NCI-H146 (cell line): Measurements from ENCODE around the gene DNAJC5G.
"Not testable (repeated sequence)": the region's sequence is repeated elsewhere in the genome, so short reads cannot be mapped to it uniquely, and the experiment has no call there.

Source experiments
- DNase-seq: peaks from one replicate; lab custom pipeline; 2025; lab: John Stamatoyannopoulos, UW

DNAJC5G gene

DNA sequence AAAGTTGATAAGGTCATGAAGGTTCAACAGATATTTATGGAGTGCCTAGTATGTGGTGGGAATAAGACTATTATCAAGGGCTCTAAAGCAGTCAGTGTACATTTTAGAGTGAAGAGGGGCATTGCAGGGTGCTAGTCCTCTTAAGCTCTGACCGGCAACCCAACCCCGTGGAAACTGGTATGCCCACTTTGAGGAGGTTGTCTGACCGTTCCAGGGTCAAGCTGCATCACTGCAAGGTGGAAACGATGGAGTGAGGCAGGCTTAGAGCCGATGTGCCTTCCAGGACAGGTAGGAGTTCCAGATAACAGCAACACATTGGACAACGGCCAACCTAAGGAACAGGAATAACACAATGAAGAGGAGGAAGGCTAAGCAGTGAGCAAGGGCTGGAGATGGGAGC is 34.4 kb downstream of the DNAJC5G start:
- no peak for DNase-seq

DNA sequence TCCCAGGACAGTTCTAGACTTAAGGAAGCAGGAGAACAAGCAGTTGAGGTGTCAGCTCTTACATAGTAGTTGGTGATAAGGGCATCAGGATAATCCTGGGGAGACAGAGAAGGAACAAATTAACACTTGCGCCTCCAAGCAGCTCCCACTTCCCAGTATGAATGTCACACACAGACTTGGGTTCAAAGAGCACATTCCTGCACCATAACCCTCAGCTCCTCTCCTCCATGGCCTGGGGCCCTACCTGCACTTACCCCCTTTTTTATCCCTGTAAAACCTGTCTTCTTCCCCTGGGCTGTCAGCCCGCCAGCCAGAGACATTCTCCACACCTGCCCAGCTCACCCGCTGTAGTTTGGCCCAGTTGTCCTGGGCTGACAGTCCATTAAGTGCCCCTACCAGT is 36.9 kb downstream of the DNAJC5G start:
- no peak for DNase-seq

DNA sequence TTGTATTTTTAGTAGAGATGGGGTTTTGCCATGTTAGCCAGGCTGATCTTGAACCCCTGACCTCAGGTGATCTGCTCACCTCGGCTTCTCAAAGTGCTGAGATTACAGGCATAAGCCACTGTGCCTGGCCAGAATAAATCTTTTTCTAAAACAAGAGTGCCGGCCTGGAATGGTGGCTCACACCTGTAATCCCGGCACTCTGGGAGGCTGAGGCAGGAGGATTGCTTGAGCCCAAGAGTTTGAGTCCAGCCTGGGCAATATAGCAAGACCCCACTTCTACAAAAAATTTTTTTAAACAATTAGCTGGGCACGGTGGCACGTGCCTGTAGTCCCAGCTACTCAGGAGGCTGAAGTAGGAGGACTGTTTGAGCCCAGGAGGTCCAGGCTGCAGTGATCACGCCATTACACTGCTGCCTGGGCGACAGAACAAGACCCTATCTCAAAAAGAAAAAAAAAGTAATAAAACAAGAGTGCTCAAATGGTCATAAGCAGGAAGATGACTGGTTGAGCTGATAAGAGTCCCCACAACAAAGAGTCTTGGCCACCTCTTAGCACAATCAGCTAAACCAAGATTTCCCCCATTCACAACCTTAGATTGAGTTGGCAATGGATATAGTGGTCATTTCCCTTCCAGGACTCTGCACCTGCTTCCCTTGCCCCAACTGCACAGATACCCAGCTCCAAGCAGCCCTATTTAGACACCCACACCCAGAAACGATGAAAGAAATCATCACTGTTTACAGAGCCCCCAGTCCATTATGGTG is 38.8 kb downstream of the DNAJC5G start:
- DNase-seq: no peak

DNA sequence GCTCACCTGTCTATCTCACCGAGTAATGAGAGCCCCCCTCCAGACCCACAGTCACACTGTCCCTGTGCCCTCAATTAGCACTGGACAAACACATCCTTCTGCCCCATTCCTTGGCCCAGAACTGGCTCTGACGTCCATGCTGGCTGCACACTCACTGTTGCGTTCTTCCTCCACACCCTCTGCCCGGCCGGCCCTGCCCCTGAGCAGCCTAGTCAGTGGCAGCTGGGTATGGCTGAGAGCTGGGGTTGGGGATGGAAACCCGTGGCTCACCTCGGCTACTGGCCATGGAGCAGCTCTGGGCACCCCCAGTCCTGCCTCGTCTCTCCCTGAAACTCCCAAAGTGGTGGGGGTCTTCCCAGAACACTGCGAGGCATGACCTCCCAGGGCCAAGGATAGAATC is 39.5 kb downstream of the DNAJC5G start:
- DNase-seq: no peak

DNA sequence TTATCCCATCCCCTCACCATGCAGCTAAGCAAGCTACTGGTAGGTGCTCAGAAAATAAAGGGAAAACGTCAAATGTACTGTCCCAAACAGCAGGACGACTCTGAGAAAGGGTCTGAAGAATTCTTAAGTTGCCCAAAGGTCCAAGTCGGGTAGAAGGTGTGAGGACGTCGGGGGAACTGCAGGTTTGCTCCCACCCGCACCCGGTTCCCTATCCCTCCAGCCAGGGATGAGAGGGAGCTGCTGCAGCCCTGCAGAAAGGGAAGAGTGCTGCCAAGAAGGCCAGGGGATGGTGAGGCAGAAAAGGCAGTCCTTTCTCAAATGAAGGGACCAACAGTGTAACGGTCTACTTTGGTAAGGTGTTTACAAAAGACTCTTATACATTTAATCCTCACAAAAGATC is 39.9 kb downstream of the DNAJC5G start:
- no peak for DNase-seq

DNA sequence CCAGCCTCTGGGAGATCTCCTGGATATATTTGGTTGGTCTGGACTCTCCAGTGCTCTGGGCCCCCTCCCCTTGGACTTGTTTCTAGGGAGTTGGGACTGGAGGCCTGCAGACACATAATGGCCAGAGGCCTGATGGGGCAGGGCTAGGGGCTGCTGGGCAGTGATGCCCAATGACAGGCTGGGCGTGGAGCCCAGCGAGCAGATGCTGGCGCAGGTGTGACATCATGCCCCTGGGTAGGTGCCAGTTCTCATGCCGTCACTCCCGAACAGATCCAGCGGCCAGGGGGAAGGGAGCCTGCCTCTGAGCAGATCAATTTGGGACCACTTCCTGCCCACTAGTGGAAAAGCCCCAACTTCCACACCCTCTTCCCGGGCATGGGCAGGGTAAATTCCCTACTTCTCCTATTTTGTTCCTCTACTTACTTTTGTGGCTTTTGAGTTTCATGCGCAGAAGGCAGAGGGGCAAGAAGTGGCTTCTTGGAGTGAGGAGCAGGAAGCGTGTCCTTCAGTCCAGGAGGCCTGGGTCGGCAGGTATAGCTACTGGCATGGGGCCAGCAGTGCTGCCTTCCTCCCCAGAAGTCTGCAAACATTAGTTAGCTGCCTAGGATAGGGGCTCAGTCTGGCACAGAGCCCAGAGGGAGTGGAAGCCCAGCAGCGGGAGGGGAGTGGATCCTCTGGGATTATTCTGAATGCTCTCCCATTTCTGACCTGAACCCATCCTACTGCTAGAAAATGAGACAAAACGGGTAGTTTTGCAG is 41.6 kb downstream of the DNAJC5G start:
- DNase-seq: peak; percentile 18

DNA sequence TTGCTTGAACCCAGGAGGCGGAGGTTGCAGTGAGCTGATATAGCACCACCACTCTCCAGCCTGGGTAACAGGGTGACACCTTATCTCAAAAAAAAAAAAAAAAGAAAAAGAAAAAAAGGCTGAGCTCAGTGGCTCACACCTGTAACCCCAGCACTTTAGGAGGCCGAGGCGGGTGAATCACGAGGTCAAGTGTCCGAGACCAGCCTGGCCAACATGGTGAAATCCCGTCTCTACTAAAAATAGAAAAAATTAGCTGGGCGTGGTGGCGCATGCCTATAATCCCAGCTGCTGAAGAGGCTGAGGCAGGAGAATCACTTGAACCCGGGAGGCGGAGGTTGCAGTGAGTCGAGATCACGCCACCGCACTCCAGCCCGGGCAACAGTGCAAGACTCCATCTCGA is 44.6 kb downstream of the DNAJC5G start:
- not testable (repeated sequence) for DNase-seq

DNA sequence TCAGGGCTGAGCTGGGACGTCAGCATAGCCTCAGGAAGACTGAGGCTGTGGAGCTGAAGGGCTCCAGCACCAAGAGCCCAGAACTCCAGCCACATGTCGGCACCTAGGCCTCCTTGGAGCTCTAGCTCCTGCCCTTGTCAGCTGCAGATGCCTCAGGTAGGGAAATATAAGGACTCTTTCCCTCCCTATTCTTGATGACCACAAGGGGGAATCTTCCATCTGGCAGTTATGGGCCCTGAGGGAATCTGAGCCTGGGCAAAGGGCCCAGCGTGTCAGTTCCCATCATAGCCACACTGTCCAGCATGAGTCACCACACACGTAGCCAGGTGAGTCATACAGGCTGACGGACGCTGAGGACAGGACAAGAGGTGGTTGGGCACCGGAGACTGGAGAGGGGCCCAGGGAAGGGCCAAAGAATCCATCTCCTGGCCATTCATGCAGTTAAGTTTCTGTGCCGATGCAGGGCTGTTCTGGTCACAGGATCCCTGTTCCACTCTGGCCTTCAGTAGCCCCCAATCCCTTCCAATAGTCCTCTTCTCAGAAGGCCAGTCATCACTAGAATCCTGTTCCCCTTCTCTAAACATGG is 45.8 kb downstream of the DNAJC5G start:
- DNase-seq: peak; percentile 37

DNA sequence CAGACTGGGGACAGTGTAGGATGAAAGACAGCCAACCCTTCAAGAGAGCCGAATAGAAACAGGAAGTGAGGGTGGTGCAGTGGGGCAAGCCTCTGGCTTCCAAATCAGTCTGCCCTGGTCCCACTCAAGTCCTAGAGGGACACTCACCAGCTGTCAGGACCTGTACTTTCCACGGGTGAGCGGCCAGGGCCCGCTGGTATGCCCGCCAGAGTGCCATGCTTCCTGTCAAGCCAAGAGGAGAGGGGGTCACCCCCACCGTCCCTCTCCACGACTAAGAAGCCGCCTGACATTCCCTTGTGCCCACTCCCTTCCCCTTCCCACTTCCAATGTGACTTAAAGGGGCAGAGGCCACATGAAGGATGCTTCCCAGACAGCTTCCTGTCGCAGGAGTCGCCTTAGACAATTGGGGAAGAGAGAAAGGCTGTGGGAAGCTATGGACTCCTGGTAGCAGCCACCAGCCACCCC is 47.1 kb downstream of the DNAJC5G start:
- no peak for DNase-seq

DNA sequence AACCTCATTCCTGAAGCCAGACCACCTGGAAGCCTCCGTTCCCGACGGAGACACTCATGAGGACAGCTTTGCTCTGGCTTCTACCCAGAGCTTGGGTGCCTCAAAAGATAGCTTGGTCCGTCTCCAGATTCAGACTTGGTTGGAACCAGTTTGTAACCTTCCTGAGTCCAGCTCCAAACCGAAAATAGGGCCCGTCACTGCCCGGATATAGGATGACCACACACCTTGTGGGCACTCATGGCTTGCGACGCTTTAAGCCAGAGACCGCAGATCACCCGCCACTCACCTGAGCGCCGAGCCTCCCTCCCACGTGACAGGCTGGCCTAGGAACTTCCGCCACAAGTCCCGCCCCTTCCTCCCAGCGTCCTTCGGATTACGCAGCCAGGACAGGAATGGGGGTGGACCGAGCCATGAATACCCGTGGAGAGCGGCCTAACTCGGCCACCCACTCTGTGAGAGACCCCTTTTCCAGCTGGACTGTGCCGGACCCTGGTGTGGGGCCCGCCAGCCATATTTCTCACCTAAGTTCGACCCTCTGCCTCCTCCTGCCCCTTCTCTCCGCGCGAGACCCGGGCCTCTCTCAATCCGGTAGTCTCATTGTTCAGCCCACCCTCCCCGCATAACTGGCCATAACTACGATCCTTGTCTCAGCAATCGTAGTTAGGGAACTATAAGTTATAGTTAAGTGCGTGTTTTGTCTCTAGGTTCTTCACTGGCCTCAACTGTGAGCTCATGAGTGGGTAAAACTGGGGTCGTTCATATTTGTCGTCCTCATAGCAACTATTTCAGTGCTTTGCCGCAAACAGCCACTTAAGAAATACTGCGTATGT is 47.7 kb downstream of the DNAJC5G start, which contains the start of gene MPV17:
MPV17 (minus strand) TSS at position 332 of the 830 bp plus-strand sequence. CDS start 580 bp downstream, outside the sequence.
- DNase-seq: peak; percentile 92

DNA sequence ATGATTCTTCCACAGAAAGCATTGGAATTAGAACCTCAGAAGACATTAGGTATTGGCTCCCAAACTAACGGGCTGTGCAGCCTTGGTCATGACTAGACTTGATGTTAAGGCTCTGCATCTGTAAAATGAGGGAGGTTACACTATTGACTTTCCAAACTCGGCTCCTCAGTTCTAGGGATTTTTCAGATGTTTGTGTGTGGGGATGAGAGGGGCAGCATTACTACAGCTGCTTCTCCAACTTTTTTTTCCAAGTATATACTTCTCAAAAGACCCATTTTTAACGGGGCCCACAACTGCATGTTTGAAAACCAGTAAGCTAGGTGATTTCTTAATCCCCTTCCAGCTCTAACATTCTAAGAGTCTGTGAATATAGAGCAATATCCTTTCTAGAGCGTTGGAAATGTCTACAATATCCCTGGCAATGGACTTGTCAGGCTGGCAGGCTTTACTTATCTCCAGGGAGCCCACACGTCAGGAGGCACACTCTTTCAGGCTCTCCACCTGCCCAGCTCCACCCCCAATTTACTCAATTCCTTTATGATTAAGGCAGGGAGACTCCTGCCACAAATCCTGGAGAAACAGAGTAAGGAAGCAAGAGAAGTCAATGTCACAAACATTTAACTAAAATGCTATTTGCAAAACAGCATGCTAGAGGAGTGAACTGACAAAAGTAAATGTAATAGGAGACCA is 48.5 kb downstream of the DNAJC5G start:
- no peak for DNase-seq

DNA sequence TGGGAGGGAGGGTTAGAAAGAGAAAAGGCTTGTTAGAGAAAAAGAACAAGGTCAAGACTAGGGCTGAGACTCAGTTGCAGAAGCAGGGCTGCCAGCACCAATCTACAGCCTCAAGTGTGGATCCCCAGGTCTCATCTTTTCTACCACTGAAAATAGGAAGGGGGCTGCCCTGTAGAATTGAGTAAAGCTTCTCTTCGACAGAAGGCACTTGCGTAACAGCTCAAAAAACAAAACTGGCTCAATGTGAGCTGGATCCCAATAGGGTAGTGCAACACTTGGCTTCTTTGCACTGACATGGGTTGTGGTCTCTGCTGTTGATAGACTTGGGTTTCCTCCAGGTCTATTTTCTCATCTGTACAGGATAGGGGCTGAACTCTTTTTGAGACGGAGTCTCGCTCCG is 49.5 kb downstream of the DNAJC5G start:
- DNase-seq: no peak
